Fibroblast of villous mesenchyme (primary cell): ENCODE data around the gene UBB. TPM values are rescaled to one million over a fixed set of nuclear protein-coding genes. Genes with fewer than 3 reads are reported as not detected.
A peak's percentile ranks its signal among the peaks of the same experiment; 100 is the strongest.

Source experiments
- DNase-seq: peaks from one replicate; pipeline ENCODE4 v3.0.0-alpha.2; 2010; ENCODE audit warnings: low read depth
- H3K4me3 ChIP-seq: 2 replicates; pipeline ENCODE4 v1.5.1; 2011; ENCODE audit warnings: low read depth, mild to moderate bottlenecking, low read length
- CTCF ChIP-seq: IDR thresholded peaks from 2 replicates; pipeline ENCODE4 v1.5.1; 2012; ENCODE audit warnings: low read depth, mild to moderate bottlenecking, low read length; ENCODE audit not compliant: insufficient read depth
- total RNA-seq: library from RNA; depleted of rRNA; stranded (reverse); fragments of >200 nt; gene quantifications from 2 replicates; pipeline ENCODE4 v1.2.3, GENCODE V29; 2012

UBB gene
- total RNA-seq, 1 donor, result 1,346 TPM

GRCh38 chr17:16353317-16354174 lies 27.3 kb upstream of the UBB start, which contains the start of gene CENPV:
Gene CENPV, minus strand, starts transcription at chr17:16353469. Its CDS starts 33 bp downstream, at chr17:16353436.
- peak; percentile 40 for DNase-seq
- H3K4me3 ChIP-seq, result peak within 1 kb of the TSS; percentile 72
- no peak for TF ChIP-seq CTCF

- DNase-seq, result no peak
- TF ChIP-seq CTCF, result no peak
- H3K4me3 ChIP-seq, result no peak overlapping the region
Measured at GRCh38 chr17:16354585-16354984, 26.3 kb upstream of the UBB start.

GRCh38 chr17:16358394-16358793 lies 22.5 kb upstream of the UBB start:
- TF ChIP-seq CTCF, result no peak
- no peak for DNase-seq
- H3K4me3 ChIP-seq, result no peak overlapping the region

GRCh38 chr17:16361874-16362273 lies 19.0 kb upstream of the UBB start:
- no peak for TF ChIP-seq CTCF
- H3K4me3 ChIP-seq, result no peak overlapping the region
- DNase-seq, result no peak

- peak; percentile 80 for DNase-seq
- TF ChIP-seq CTCF, result peak; percentile 95
- H3K4me3 ChIP-seq, result no peak overlapping the region
Measured at GRCh38 chr17:16363749-16364536, 16.9 kb upstream of the UBB start.

GRCh38 chr17:16364625-16365024 lies 16.3 kb upstream of the UBB start:
- no peak for TF ChIP-seq CTCF
- no peak for DNase-seq
- H3K4me3 ChIP-seq, result no peak overlapping the region
